Head of caudate nucleus (tissue), 42 donors: ENCODE measurements around the gene EML3.

Experiments used
- DNase-seq, 42 donors: peaks; one replicate each; pipeline versions ENCODE4 v3.0.0 to v3.0.0-alpha.2; 2020 to 2021; ENCODE audit warnings: mixed read lengths in 7 of 42
- intact Hi-C: fragments of 100-400 bp; cut with DNase I; formaldehyde crosslinking; loops from one replicate; pipeline ENCODE4 v1.15.0; 2022

The EML3 gene

DNA sequence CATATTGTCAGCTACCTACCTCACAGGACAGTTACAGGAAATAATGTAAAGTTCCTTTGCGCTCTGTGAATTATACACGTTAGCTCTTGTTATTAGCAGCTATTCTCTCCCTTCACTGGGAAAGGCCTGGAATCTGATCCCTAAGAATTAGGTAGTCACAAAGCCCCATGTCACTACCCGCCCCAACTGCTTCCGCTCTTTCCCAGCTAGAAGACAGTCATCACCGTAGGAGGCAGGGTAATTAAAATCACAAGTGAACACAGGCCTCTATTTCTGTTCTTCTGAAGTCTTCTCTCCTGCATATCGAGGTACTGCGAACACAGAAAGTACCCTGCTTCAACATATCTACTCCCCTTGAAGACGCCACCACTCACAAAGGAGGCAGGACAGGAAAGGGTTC, 53.4 kb downstream of the EML3 start:
- peak in 29 of 42 donors; percentile 39 to 88 (median 65) for DNase-seq
- intact Hi-C loops: no loop called here

DNA sequence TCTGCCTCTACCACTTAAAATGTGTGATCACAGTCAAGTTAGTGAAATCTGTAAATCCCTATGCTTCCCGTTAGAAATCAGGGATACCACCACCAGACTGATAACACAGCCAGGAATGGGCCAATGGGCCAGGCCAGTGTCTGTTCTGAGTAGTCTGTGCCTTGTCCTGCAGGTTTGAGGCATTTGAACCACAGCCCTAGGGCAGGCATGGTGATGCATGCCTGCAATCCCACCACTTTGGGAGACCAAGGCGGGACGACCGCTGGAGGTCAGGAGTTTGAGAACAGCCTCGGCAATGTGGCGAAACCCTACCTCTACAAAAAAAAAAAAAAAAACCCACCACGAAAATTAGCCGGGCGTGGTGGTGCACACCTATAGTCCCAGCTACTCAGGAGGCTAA, 53.9 kb downstream of the EML3 start:
- no peak for DNase-seq
- intact Hi-C loops: no loop called here

- intact Hi-C loops: no loop called here
- no peak for DNase-seq
Measured at GRCh38 chr11:62556875-62557631, 55.5 kb downstream of the EML3 start.

- intact Hi-C loops: no loop called here
- DNase-seq: peak in 35 of 42 donors; percentile 37 to 80 (median 67)
Measured at GRCh38 chr11:62556108-62556874, 56.3 kb downstream of the EML3 start.

DNA sequence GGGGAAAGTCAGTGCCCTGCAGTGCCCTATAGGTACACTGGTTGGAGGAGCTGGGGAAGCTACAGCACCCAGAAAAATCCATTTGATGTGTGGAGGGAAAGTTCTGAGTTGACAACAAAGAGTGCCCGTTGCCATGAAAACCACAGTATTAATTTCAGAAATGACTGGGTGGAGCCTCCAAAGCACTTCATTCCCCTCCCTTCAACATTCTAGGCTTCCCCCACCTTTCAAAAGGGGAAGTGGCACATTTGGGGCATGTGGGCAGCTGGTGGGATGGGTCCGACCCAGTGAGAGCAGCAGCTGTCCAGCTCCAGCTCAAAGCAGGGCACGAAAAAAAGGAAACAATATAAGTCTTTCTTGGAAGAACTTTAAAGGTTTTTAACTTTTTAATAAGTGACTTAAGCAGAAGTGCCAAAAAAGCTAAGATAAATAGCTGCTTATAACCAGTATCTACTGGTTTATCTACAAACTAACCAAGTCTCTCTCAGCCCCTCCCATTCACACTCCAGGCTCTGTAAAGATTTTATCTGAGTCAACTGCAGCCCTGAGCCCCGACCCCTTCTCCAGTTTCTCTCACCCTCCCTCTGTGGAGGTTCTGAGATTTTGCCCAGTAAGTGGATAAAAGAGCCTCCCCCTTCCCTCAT, 57.0 kb downstream of the EML3 start:
- intact Hi-C loops: no loop called here
- peak in 1 of 42 donors; percentile 30 for DNase-seq

- DNase-seq: no peak
- intact Hi-C loops: no loop called here
Measured at GRCh38 chr11:62554387-62555167, 58.0 kb downstream of the EML3 start.

DNA sequence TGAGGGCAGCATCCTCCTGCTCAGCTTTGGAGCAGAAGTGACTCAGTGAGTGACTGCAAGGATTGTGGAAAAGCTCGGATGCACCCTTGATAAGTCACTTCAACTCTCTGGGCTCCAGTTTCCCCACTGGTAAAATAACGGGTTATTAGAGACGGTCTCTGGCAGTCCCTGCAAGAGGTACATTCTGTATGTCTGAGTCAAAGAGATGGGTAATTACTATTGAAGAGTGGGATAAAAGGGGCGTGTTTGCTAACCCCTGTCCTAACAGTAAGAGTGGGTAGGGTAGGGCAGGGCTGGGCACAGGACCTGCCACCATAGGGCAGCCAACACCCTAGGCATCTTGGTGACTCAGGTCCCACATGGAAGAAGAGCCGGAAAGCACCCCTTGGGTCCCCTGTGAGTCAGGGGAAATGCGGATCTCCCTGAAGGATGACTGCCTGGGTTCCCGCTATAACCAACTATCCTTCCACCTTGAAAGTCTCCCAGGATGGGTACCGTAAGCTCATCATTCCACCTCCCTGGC, 58.7 kb downstream of the EML3 start:
- DNase-seq: no peak
- intact Hi-C loops: no loop called here

DNA sequence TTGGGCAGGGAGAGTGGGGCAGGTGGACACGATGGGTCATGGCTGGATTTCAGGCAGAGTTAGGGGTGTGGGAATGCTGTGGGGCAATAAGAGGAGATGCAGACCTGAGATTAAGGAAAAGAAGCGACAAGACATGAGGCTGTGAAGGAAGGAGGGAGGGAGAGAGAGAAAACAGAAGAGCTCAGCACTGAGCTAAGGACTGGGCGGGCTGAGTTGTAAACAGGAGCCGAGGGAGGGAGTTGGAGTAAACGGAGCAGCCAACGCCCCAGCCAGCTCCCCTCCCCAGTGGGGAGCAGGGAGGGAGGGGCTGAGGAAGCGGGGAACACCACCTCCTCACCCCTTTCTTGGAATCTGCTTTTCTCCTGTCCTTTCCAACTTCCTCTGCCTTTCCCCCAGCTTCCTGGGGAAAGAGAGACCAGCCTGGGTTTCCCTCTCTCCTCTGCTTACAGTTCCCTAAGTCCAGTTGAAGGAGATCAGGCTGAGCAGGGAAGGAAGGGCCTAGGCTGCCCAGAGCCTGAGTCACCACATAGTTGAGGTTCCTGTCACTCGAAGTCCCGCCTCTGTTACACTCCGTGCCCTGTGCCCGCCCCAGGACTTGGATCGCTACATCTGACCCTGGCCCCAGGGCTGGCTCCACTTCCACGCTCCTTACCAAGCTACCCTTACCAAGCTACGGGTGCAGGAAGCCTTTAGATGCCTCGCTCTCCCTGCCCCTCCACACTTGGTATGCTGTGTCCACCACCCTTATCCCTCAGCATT, 59.3 kb downstream of the EML3 start:
- intact Hi-C loops: no loop called here
- peak in 13 of 42 donors; percentile 38 to 85 (median 53) for DNase-seq

DNA sequence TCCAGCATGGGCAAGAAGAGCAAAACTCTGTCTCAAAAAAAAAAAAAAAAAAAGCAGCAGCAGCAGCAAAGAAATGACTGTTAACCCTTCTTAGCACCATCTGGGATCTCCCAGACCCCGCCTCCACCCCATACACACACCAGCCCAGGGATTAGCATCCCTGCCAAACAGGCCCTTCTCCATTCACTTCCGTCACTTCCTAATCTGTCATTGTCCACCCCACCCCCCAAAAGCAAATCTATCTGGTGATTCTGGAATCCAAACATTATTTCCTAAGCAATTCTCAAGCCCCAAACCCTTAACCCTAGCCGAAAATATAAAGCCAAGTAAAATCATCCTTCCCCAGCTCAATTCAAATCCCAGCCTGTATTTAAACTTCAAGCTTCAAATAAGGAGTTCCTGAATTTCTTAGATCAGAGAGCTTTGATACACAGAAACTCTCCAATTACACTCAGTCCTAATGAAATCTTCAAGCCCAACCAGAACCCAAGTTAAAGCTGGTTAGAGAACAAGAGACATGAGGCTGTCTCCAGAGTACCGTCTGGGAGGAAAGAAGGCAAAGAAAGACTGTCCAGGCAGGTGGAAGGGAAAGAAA, 60.0 kb downstream of the EML3 start:
- intact Hi-C loops: no loop called here
- DNase-seq: no peak
